HG02885 (cell line): ENCODE data around the gene ZBED4.
"Not testable (repeated sequence)": the region's sequence is repeated elsewhere in the genome, so short reads cannot be mapped to it uniquely, and the experiment has no call there.

ENCODE experiments used
- ATAC-seq: cut with Tn5 transposase; IDR thresholded peaks from one replicate; pipeline ENCODE4 v1.9.1; 2021; ENCODE audit warnings: mild to moderate bottlenecking; ENCODE audit not compliant: unreplicated experiment, poor library complexity

Gene ZBED4, protein sequence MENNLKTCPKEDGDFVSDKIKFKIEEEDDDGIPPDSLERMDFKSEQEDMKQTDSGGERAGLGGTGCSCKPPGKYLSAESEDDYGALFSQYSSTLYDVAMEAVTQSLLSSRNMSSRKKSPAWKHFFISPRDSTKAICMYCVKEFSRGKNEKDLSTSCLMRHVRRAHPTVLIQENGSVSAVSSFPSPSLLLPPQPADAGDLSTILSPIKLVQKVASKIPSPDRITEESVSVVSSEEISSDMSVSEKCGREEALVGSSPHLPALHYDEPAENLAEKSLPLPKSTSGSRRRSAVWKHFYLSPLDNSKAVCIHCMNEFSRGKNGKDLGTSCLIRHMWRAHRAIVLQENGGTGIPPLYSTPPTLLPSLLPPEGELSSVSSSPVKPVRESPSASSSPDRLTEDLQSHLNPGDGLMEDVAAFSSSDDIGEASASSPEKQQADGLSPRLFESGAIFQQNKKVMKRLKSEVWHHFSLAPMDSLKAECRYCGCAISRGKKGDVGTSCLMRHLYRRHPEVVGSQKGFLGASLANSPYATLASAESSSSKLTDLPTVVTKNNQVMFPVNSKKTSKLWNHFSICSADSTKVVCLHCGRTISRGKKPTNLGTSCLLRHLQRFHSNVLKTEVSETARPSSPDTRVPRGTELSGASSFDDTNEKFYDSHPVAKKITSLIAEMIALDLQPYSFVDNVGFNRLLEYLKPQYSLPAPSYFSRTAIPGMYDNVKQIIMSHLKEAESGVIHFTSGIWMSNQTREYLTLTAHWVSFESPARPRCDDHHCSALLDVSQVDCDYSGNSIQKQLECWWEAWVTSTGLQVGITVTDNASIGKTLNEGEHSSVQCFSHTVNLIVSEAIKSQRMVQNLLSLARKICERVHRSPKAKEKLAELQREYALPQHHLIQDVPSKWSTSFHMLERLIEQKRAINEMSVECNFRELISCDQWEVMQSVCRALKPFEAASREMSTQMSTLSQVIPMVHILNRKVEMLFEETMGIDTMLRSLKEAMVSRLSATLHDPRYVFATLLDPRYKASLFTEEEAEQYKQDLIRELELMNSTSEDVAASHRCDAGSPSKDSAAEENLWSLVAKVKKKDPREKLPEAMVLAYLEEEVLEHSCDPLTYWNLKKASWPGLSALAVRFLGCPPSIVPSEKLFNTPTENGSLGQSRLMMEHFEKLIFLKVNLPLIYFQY

DNA sequence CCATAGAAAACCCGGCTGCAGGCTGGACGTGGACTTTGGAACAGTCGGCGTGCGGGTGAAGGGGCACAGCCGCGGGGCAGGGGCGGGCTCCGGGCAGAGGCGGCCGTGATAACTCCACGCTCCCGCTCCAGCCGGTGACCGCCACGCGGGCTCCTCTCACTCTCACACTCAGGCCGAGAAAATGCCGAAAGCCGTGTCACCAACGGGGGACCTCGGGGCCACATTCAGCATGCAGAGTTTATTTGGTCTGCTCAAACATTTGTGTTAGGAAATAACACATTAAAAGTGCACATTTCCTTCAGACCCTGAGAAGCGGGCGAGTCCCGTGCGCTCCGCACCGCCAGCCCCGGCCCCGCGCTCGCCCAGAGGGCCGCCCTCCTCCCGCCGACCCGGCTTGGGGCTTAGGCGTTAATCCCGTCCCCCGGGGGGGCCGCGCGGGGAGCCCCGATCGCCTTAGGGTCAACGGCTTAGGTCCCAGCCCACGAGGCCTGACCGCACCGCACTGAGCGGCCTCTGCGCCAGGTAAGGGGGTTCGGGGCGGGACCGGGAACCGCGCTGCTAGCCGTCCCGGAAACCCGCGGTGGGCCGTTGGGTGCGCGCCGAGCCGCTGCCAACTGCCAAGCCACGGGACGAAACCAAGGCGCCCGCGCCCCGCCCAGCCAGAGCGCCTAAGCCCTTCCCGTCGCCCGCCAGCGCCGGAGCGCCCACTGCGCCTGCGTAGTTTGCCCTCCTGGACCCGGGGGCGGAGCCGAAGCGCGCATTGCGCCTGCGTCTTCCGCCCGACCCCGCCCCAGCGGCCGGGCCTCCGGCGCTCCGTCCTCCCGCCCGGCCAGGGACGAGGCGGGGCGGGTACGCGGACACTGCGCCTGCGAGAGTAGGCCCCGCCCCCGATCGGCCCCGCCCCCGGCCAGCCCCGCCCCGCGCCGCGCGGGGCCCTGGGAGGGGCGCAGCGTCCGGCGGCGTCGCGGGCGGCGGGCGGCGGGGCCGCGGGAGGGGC, at the start of gene ZBED4:
Gene ZBED4 (plus strand): TSS at position 947 of the 997 bp plus-strand sequence. CDS start 29,819 bp downstream, outside the sequence.
- peak; percentile 84 for ATAC-seq

DNA sequence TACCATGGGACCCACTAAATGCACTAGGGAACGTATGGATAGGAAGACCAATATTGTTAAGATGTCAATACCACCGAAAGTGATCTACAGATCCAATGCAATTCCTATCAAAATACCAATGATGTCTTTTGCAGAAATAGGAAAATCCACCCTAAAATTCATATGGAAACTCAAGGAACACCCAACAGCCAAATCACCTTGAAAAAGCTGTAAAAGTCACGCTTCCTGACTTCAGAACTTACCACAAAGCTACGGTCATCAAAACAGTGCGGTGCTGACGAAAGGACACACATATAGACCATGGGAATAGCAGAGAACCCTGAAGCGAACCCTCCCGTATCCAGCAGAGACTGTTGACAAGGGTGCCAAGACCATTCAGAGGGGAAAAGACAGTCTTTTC, 46.5 kb upstream of the ZBED4 start:
- ATAC-seq: no peak

DNA sequence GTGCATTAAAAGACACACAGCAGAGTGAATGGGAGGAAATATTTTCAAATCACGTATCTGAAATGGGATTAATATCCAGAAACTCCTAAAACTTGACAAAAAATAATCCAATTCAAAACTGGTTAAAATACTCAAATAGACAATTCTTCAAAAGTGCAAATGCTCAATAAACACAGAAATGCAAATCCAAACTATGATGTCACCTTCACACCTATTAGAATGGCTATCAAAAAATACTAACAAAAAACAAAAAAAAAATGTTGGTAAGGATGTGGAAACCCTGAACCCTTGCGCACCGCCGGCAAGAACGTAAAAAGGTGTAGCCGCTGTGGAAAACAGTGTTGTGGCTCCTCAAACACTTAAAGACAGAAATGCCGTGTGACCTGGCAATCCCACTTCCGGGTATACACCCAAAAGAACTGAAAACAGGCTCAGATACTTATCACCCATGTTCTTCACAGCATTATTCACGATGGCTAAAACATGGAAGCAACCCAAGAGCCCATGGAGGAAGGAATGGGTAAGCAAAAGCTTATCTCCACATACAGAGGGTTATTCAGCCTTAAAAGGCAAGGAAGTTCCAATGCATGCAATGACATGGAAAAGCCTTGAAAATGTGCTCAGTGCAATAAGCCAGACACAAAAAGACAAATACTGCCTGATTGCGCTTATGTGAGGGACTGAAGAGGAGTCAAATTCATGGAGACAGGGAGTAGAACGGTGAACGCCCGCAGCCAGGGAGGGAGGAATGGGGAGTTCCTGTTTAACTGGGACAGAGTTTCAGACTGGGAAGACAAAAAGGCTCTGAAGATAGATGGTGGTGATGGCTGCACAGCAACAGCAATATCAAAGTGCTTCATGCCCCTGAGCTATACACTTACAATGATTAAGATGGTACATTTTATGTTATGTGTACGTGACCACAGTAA, 45.6 kb upstream of the ZBED4 start:
- ATAC-seq: no peak

DNA sequence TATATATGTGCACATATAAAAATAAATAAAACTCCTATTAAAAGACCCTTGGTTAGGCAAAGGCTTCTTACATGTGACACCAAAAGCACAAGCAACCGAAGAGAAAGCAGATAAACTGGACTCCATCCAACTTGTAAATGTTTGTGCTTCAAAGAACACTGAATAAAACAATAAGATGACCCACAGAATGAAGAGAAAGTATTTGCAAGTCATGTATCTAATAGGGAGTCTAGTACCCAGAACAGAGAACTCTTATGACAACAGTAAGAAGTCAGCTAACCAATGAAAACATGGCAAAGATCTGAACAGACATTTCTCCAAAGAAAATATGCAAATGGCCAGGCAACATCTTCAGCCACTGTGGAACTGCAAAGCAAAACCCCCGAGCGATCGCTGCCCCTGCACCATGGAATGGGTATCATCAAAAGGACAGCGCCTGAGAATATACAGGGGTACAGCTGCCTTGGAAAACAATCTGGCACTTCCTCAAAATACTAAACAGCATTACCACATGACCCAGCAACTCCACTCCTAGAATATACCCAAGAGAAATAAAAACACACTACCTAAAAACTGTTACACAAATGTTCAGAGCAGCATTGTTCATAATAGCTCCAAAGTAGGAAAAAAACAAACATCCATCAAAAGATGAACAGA, 43.2 kb upstream of the ZBED4 start:
- ATAC-seq: no peak

DNA sequence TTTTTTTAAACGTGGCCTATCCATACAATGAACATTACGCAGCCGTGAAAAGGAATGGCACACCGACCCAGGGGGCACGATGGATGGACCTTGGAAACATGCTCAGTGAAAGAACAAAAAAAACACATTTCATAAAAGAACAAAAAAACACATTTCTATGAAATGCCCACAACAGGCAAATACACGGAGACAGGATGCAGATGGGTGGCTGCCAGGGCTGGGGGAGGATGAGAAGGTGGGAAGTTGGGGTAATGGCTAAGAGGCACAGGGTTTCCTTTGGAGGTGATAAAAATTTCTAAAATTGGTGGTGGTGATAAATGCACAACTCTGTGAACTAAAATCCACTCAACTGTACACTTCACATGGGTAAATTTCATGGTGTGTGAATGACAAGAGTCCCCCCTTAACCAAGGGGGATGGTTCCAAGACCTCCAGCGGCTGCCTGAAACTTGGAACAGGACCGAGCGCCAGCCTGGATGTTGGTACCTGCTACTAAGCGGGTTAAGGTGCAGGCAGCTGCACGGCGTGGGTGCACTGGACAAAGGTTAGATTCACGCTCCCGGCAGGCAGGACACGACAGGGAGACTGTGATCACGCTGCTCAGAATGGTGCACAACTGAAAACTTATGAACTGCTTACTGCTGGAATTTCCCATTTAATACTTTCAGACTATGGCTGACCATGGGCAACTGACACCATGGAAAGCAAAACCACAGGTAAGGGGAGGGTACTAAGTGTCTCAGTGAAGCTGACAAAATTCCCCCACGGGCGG, 42.4 kb upstream of the ZBED4 start:
- ATAC-seq: no peak

DNA sequence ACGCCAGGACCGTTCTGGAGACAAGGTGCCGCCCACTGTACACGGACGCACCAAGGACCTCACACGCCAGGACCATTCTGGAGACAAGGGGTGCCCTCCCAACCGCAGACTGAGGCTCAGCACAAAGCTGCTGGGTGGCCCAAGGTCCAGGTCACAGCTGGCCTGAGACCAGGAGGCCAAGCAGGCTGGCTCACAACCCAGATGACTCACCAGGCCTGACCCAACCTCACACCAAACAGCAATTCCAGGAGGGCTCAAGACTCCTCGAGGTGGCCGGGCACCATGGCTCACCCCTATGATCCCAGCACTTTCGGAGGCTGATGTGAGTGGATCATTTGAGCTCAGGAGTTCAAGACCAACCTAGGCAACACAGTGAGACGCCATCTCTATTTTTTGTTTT, 40.8 kb upstream of the ZBED4 start:
- ATAC-seq: no peak

DNA sequence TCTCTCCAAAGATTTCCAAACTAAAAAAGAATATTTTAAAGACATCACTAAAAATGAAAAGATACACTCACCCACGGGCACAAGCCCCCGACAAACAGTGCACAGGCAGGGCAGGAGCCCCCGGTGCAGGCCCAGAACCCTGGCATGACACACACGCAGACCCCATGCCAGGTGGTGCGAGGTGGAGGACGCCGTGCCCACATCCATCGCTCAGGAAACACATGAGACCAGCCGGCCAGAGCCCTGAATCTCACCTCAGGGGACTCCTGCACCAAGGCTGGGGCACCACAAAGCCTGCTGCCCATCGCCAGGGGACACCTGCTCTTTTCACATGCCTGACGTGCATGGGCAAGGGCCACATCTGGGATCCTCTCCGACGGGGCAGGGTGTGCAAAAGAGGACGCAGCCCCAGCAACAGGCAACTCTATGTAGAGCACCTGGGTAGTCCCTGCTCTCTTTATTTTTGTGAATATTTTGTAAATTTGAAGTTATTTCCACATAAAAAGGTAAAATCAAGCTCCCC, 39.4 kb upstream of the ZBED4 start:
- ATAC-seq: no peak

DNA sequence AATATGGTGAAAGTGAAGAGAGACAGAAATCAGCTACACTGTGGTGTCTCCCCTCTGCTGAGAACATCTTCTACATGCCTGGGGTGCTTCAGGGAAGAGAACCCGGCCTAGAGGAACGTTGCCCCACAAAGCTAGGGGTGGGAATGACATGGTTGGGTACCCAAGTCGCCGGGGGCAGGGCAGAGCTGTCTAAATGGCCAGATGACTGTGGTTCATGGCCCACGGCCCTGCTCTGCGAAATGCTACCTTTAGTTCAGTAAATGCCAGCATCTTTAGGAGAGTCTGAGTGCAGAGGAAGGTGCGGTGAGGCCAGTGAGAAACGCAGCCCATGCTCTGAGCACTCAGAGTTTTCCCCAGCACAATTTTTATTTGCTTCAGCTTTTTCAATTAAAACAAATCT, 38.8 kb upstream of the ZBED4 start:
- ATAC-seq: no peak

DNA sequence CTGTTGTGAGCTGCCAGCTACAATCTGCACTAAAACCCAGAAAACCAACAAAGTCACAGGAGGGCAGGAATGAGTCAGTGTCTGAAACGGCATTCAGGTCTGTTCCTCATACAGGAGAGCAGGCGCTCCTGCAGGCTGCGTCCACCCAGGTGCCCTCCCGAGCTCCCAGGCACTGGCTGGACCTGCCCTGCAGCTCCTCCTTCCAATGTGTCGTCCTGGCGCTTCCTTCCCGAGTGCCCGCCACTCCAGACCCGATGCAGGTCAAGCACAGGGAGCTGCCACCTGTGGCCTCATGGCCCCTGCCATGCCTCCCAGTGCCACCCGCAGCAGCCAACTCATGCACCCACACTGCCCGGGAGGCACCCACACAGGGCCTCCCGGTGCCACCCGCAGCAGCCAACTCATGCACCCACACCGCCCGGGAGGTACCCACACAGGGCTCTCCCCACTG, 38.0 kb upstream of the ZBED4 start:
- ATAC-seq: no peak

DNA sequence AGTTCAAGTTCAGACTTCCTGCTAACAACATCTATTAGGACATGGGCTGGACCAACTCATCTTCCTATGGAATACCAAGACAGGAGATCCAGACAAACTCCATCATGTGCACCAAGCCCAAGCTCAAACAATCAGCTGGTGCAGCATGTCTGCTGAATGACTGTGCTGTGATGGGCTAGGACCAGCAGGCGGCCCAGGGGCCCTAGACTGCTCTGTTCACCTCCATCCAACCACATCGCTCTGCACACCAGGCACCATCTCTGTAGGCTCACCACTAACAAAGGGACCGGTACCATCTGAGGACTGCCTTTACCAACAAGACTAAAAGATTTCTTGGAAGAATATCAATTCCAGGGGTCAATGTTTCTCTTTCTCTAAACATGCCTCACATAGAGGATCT, 36.3 kb upstream of the ZBED4 start:
- ATAC-seq: no peak

DNA sequence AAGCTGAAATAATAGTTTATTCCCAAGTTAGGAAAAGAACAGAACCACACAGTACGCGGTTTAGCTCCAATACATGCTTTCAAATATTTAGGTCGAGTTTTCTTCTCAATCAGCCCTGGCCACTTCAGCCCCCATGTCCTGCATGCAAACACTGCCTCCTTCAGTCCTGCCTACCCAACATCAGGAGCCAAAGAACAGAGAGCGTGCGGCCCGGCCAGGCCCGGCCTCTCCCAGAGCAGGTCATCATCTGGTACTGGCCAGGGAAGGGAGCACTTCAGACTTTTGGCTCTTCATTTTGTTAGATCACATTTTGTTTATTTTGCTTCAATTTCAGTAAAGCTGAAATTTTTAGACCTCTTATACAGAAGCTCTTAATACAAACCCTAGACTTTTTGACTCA, 32.7 kb upstream of the ZBED4 start:
- no peak for ATAC-seq

DNA sequence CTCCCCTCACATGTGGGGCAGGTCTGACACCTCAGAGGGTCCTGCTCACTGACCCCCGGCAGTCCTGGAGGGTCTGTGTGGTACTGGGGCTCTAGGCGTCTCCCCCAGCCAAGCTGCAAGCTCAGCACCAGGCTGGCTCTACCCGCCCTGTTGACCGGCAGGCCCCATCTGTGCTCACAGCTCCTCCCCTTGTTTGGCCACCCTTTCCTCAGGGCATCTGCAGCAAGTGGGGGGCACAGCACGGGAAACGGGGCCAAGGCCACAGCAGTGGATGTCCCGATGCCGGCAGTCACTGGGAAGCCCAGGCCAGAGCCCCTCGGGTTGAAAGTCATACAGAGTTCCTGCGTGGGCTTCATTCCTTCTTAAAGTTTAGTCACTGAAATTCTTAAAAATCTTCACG, 31.9 kb upstream of the ZBED4 start:
- not testable (repeated sequence) for ATAC-seq

DNA sequence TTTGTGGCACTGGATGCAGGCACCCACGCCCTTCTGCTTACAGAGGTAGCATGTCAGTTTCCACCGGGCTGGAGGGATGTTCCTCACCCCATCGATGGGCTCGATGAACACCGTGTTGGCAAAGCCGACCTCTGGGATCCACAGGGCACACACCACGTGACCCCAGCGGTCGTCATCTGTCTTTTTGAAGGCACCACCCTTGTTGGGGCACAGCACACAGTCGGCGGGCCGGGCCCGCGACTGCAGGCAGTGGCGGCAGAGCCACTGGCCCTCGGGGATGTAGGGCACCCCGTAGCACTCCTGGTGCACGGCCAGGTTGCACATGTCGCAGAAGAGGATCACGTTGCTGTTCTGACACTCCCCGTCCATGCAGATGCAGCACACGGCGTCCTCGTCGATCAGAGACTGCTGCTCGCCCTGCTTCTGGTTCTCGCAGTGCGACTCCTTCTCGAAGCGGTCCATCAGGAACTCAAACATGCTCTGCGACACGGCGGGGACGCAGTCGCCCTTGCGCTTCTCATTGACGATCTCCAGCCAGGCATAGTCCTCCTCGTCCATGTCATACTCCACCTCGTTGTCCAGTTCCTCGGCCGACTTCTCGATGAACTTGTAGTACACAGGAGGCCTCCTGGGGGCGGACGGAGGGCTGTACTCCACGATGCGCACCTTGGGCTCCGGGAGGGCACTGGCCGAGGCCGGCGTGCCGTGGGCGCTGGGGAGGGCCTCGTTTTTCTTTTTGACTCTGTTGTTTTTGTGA, 30.2 kb upstream of the ZBED4 start:
- ATAC-seq: no peak

DNA sequence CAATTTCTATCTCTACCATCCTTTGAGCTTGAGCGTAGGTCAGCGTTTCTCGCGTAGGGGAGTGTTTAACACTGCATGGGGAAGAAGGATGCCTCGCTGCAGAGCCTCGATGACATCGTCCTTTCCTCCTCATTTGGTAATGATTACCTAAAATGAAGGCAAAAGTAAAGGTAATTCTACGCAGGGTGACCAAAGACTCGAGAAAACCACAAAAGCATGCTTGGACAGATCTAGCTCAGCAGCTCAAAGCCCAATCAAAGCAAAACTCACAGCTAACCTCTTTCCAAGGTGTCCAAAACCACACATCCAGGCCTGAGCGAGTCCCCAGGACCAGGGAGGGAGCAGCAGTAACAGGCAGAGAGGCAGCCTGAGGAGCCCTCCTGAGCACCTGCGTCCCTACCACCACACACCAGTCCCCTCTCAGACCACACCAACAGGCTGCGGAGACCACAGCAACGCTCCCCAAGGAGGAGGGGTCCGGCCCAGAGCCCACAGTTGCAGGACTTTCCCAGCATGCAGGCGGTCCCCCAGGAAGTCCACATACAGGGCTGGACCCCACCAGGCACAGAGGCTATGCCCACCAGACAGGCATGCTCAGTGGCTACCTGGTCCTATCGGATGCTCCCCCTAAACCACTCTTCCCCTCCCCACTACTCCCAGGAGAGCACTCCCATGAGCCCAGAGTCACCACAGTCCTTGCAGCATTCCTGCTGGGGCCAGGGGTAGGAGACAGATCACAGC, 29.3 kb upstream of the ZBED4 start:
- ATAC-seq: no peak

DNA sequence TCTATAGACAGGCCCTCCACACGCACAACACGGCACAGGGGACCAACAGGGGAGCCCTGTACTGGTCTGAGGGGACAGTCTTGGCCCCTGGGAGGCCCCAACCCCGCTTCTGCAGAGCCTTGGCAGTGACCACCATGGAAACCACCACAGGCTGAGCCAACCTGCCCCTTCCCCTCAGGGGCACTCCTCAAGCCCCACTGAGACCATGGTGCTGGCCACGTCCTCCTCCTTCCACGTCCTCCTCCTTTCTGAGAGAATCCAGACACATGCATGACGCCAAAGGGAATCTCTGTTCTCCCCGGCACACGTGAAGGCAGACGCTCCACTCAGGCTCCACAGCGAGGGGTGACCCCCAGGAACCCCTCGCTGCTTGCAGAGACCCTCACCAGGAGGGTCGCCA, 28.7 kb upstream of the ZBED4 start:
- no peak for ATAC-seq

DNA sequence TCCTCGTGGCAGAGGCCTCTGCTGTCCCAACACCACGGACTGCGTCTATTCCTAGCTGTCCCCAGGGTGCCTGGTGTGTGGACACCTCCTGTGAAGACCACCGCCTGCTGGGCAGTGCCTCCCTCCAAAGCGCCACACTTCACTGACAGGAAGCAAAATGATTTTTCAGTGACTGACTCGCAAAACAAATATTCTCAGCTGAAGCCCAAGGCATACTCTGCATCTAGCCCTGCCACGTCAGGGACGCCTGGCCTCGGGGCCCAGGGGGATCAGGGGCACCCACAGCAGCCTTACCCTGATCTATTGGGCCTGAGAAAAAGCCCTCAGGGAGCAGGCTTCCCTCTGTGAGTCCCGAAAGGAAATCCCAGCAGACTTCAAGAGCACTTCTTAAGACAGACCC, 28.2 kb upstream of the ZBED4 start:
- no peak for ATAC-seq
